ENCODE data around the gene MAST4. TPM values are rescaled to one million over a fixed set of nuclear protein-coding genes. Genes with fewer than 3 reads are reported as not detected.
A peak's percentile ranks its signal among the peaks of the same experiment; 100 is the strongest.

MAST4 gene
- total and polyA plus RNA-seq, 7 experiments from 2014 or later, result 11.3 to 39.0 (median 28.3) TPM

- intact Hi-C loops (cut with micrococcal nuclease), result loop anchor here in 1 of 2 donors (2.0 kb wide), 1 partner anchor 30 kb away; no protein-coding TSS in a partner anchor
- CTCF ChIA-PET, result no interaction called here
- peaks cover 13 to 69% (median 60%) of the 10 kb centered on the region in 7 donors for H3K4me1 Mint-ChIP-seq
Observed at GRCh38 chr5:67035098-67035740, 439.0 kb downstream of the MAST4 start.

GRCh38 chr5:67037171-67037570, 441.0 kb downstream of the MAST4 start:
- Mint-ChIP-seq H3K9me3 (no peaks in the 10 kb centered on the region), H3K4me3 (no peak overlapping the region), H3K27me3 (no peaks in the 10 kb centered on the region), H3K4me1 (peaks cover 10 to 50% (median 44%) of the 10 kb centered on the region in 7 donors), H3K36me3 (peaks cover 0 to 23% (median 11%) of the 10 kb centered on the region in 5 donors), H3K27ac (no peak overlapping the region)
- CTCF ChIA-PET, result no interaction called here
- DNase-seq (no peak), ATAC-seq (no peak)
- Histone ChIP-seq H3K27me3 (ENCODE audit: control insufficient read depth in 2 of 2, insufficient read depth in 2 of 2, low read length in 2 of 2) (no peaks in the 10 kb centered on the region), H3K4me3 (ENCODE audit: low read length) (no peak overlapping the region), H3K36me3 (ENCODE audit: control insufficient read depth in 2 of 3, insufficient read depth in 3 of 3, low read length in 3 of 3) (no peaks in the 10 kb centered on the region), H3K4me1 (ENCODE audit: control insufficient read depth in 2 of 2, insufficient read depth in 2 of 2, low read length in 2 of 2) (no peaks in the 10 kb centered on the region), H3K9me3 (ENCODE audit: control insufficient read depth in 2 of 3, low read length in 3 of 3) (no peaks in the 10 kb centered on the region), H3K27ac (ENCODE audit: low read depth, low read length) (no peak overlapping the region)
- POLR2A ChIA-PET, result no interaction called here
- intact Hi-C loops (cut with micrococcal nuclease), result no loop called here

More at GRCh38 chr5:67035098-67035740, 439.0 kb downstream of the MAST4 start:
- Histone ChIP-seq H3K27ac (ENCODE audit: low read depth, low read length) (no peak overlapping the region), H3K36me3 (ENCODE audit: control insufficient read depth in 2 of 3, insufficient read depth in 3 of 3, low read length in 3 of 3) (no peaks in the 10 kb centered on the region), H3K27me3 (ENCODE audit: control insufficient read depth in 2 of 2, insufficient read depth in 2 of 2, low read length in 2 of 2) (no peaks in the 10 kb centered on the region), H3K4me1 (ENCODE audit: control insufficient read depth in 2 of 2, insufficient read depth in 2 of 2, low read length in 2 of 2) (no peaks in the 10 kb centered on the region), H3K4me3 (ENCODE audit: low read length) (no peak overlapping the region), H3K9me3 (ENCODE audit: control insufficient read depth in 2 of 3, low read length in 3 of 3) (no peaks in the 10 kb centered on the region)
- H3K27me3 Mint-ChIP-seq, result no peaks in the 10 kb centered on the region
- H3K9me3 Mint-ChIP-seq, result no peaks in the 10 kb centered on the region
- H3K36me3 Mint-ChIP-seq, result peaks cover 0 to 14% (median 3%) of the 10 kb centered on the region in 5 donors
- DNase-seq, result no peak
- POLR2A ChIA-PET, result interaction anchor here (0.6 kb wide), 1 partner anchor 28 kb away, joined by 4 read pairs; no protein-coding TSS in a partner anchor
- no peak overlapping the region for H3K27ac Mint-ChIP-seq
- ATAC-seq, result no peak
- H3K4me3 Mint-ChIP-seq, result no peak overlapping the region

- intact Hi-C loops (cut with micrococcal nuclease), result no loop called here
- CTCF ChIA-PET, result no interaction called here
- H3K4me3 ChIP-seq (ENCODE audit: low read length), result no peak overlapping the region
- Mint-ChIP-seq H3K36me3 (peaks cover 0 to 24% (median 14%) of the 10 kb centered on the region in 5 donors), H3K27me3 (no peaks in the 10 kb centered on the region), H3K9me3 (no peaks in the 10 kb centered on the region), H3K4me1 (peaks cover 11 to 36% (median 31%) of the 10 kb centered on the region in 7 donors), H3K27ac (no peak overlapping the region), H3K4me3 (no peak overlapping the region)
- H3K36me3 ChIP-seq (ENCODE audit: control insufficient read depth in 2 of 3, insufficient read depth in 3 of 3, low read length in 3 of 3), result no peaks in the 10 kb centered on the region
- H3K4me1 ChIP-seq (ENCODE audit: control insufficient read depth in 2 of 2, insufficient read depth in 2 of 2, low read length in 2 of 2), result no peaks in the 10 kb centered on the region
- ATAC-seq, result no peak
- no peaks in the 10 kb centered on the region for H3K27me3 ChIP-seq (ENCODE audit: control insufficient read depth in 2 of 2, insufficient read depth in 2 of 2, low read length in 2 of 2)
- no peaks in the 10 kb centered on the region for H3K9me3 ChIP-seq (ENCODE audit: control insufficient read depth in 2 of 3, low read length in 3 of 3)
- no peak for DNase-seq
- POLR2A ChIA-PET, result no interaction called here
- no peak overlapping the region for H3K27ac ChIP-seq (ENCODE audit: low read depth, low read length)
Observed at GRCh38 chr5:67038817-67039603, 442.8 kb downstream of the MAST4 start.

GRCh38 chr5:67042176-67043003, 446.2 kb downstream of the MAST4 start:
- Mint-ChIP-seq H3K36me3 (peaks cover 0 to 30% (median 14%) of the 10 kb centered on the region in 5 donors), H3K4me3 (no peak overlapping the region), H3K9me3 (no peaks in the 10 kb centered on the region), H3K4me1 (peaks cover 0 to 21% (median 14%) of the 10 kb centered on the region in 7 donors), H3K27ac (peak overlapping the region in 1 of 9 donors; percentile 37), H3K27me3 (no peaks in the 10 kb centered on the region)
- H3K36me3 ChIP-seq (ENCODE audit: control insufficient read depth in 2 of 3, insufficient read depth in 3 of 3, low read length in 3 of 3), result no peaks in the 10 kb centered on the region
- intact Hi-C loops (cut with micrococcal nuclease), result no loop called here
- H3K4me1 ChIP-seq (ENCODE audit: control insufficient read depth in 2 of 2, insufficient read depth in 2 of 2, low read length in 2 of 2), result no peaks in the 10 kb centered on the region
- H3K27ac ChIP-seq (ENCODE audit: low read depth, low read length), result no peak overlapping the region
- no peaks in the 10 kb centered on the region for H3K9me3 ChIP-seq (ENCODE audit: control insufficient read depth in 2 of 3, low read length in 3 of 3)
- ChIA-PET CTCF (no interaction called here), POLR2A (interaction anchor here (0.6 kb wide), 1 partner anchor 889 kb away, joined by 3 read pairs; no protein-coding TSS in a partner anchor)
- no peak overlapping the region for H3K4me3 ChIP-seq (ENCODE audit: low read length)
- DNase-seq, result no peak
- ATAC-seq, result no peak
- H3K27me3 ChIP-seq (ENCODE audit: control insufficient read depth in 2 of 2, insufficient read depth in 2 of 2, low read length in 2 of 2), result no peaks in the 10 kb centered on the region

DNA sequence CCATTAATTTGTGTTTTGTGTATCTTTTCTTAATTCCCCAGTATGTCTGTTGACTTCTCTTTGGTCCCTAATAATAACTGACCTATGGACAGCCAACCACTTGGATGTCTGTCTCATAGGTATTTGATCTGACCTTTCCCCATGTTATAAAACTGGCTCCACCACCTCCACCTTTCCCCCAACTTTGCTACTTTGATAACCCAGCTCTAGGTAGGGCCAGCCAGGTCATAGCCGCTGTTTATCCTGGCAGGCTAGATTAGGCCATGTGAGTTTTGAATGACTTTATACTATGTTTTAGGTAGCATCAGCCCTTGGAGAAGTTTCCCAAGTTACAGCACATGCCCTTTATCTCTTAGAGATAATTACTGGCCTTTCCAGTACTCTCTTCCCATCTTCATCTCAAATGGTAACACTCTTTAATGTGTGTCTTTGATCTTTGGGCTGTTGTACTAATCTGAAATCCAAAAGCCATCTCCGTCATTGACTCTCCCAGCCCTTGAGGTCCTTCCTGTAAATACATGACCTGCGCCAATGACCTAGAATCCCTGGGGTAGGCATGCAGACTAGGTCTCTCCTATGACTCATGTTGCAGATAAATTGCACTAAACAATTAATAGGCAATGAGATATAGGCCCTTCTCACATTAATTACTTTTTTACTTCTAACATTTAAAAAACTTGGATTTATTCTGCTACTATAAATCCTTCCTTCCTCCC, 447.8 kb downstream of the MAST4 start:
- Mint-ChIP-seq H3K9me3 (no peaks in the 10 kb centered on the region), H3K27me3 (no peaks in the 10 kb centered on the region), H3K4me3 (no peak overlapping the region), H3K4me1 (peaks cover 0 to 20% (median 14%) of the 10 kb centered on the region in 7 donors), H3K27ac (peak overlapping the region in 1 of 9 donors; percentile 23), H3K36me3 (peaks cover 0 to 29% (median 14%) of the 10 kb centered on the region in 5 donors)
- no peak overlapping the region for H3K27ac ChIP-seq (ENCODE audit: low read depth, low read length)
- no peak for DNase-seq
- intact Hi-C loops (cut with micrococcal nuclease), result no loop called here
- no peaks in the 10 kb centered on the region for H3K36me3 ChIP-seq (ENCODE audit: control insufficient read depth in 2 of 3, insufficient read depth in 3 of 3, low read length in 3 of 3)
- CTCF ChIA-PET, result no interaction called here
- H3K27me3 ChIP-seq (ENCODE audit: control insufficient read depth in 2 of 2, insufficient read depth in 2 of 2, low read length in 2 of 2), result no peaks in the 10 kb centered on the region
- H3K9me3 ChIP-seq (ENCODE audit: control insufficient read depth in 2 of 3, low read length in 3 of 3), result no peaks in the 10 kb centered on the region
- POLR2A ChIA-PET, result no interaction called here
- H3K4me3 ChIP-seq (ENCODE audit: low read length), result no peak overlapping the region
- ATAC-seq, result no peak
- no peaks in the 10 kb centered on the region for H3K4me1 ChIP-seq (ENCODE audit: control insufficient read depth in 2 of 2, insufficient read depth in 2 of 2, low read length in 2 of 2)
